HG02973 (cell line): ENCODE data around the gene MRPS7.
"Not testable (repeated sequence)": the region's sequence is repeated elsewhere in the genome, so short reads cannot be mapped to it uniquely, and the experiment has no call there.

ENCODE experiments used
- ATAC-seq: cut with Tn5 transposase; IDR thresholded peaks from one replicate; pipeline ENCODE4 v1.9.1; 2021; ENCODE audit warnings: moderate library complexity; ENCODE audit not compliant: unreplicated experiment

MRPS7 gene

GRCh38 chr17:75270966-75271232 is 9.2 kb downstream of the MRPS7 start, which contains the start of gene MIF4GD:
Gene MIF4GD, minus strand, starts transcription at chr17:75271231. Its CDS starts 1,036 bp downstream, at chr17:75270195.
- ATAC-seq = no peak

GRCh38 chr17:75271233-75271954 is 9.7 kb downstream of the MRPS7 start:
- ATAC-seq = peak; percentile 55

GRCh38 chr17:75271955-75272847 is 10.5 kb downstream of the MRPS7 start:
- no peak for ATAC-seq

- no peak for ATAC-seq
Measured at GRCh38 chr17:75272848-75273184, 11.1 kb downstream of the MRPS7 start.

GRCh38 chr17:75273977-75274708 is 12.5 kb downstream of the MRPS7 start:
- ATAC-seq = no peak

GRCh38 chr17:75277664-75278071 is 16.0 kb downstream of the MRPS7 start:
- ATAC-seq = no peak

GRCh38 chr17:75280189-75280588 is 18.5 kb downstream of the MRPS7 start:
- not testable (repeated sequence) for ATAC-seq

- no peak for ATAC-seq
Measured at GRCh38 chr17:75285123-75285522, 23.4 kb downstream of the MRPS7 start.

- ATAC-seq = no peak
Measured at GRCh38 chr17:75287221-75287620, 25.5 kb downstream of the MRPS7 start.

- ATAC-seq = no peak
Measured at GRCh38 chr17:75288359-75288758, 26.7 kb downstream of the MRPS7 start.

- ATAC-seq = peak; percentile 10
Measured at GRCh38 chr17:75288770-75289114, 27.1 kb downstream of the MRPS7 start.

- ATAC-seq = peak; percentile 89
Measured at GRCh38 chr17:75289115-75289831, 27.6 kb downstream of the MRPS7 start, which contains the start of gene SLC25A19. Gene SLC25A19, minus strand, starts transcription at chr17:75289433. Its CDS starts 2,669 bp downstream, at chr17:75286764.

- ATAC-seq = no peak
Measured at GRCh38 chr17:75289832-75290337, 28.2 kb downstream of the MRPS7 start.

- not testable (repeated sequence) for ATAC-seq
Measured at GRCh38 chr17:75292810-75293448, 31.2 kb downstream of the MRPS7 start.

GRCh38 chr17:75295201-75296158 is 33.8 kb downstream of the MRPS7 start:
- ATAC-seq = peak; percentile 64

GRCh38 chr17:75300280-75300679 is 38.6 kb downstream of the MRPS7 start:
- no peak for ATAC-seq

GRCh38 chr17:75301049-75301448 is 39.4 kb downstream of the MRPS7 start:
- ATAC-seq = no peak

GRCh38 chr17:75301502-75302206 is 40.0 kb downstream of the MRPS7 start:
- ATAC-seq = no peak
